GM18868 (cell line): ENCODE measurements around the gene LENG8.
"Not testable (repeated sequence)": the region's sequence is repeated elsewhere in the genome, so short reads cannot be mapped to it uniquely, and the experiment has no call there.

Experiments
- ATAC-seq: cut with Tn5 transposase; IDR thresholded peaks from one replicate; pipeline ENCODE4 v1.9.1; 2021; ENCODE audit warnings: mild to moderate bottlenecking, moderate library complexity; ENCODE audit not compliant: unreplicated experiment

LENG8 gene

DNA sequence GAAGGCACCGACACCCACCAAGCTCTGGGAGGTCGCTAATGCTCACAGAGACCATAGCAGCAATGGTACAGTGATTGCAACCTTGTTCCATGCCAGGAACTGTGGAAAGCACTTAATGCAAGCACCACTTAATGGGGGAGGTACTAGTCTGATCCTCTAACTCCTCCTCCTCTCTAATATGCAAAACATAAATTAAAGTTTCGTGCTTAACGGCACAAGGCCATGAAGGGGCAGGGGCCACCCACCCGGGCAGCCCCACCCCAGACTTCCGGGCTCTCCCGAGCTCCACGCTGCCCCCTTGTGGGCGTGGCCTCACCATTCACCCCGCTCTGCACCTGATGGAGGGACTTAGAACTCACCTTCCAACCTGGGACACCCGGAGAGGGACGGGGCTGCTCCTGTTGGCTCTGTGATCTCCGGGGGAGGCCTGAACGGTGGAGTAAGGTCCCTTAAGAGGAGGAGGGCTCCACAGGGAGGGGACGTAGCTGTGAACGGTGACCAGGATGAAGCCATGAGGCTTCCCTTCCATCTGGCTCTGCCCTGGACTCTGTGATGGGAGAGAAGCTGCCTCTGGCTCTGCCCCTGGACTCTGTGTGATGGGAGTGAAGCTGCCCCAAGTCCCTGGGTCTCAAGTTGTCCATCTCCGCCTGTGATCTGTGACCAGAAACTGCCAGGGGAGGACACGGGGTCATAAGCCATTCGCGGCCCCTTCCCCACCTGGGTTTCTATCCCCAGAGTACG is 60.4 kb downstream of the LENG8 start:
- not testable (repeated sequence) for ATAC-seq
